DND-41 (cell line): Measurements from ENCODE around the gene PCID2.

Experiments used
- ATAC-seq: fragments of 200-7000 bp; cut with Tn5 transposase; 3 replicates; pipeline ENCODE4 v1.9.1; 2021; ENCODE audit warnings: low read depth; ENCODE audit not compliant: insufficient read depth
- DNase-seq: peaks from one replicate; pipeline ENCODE4 v3.0.0-alpha.2; 2020
- H2AFZ ChIP-seq: 2 replicates; pipeline ENCODE4 v1.6.0; 2012; ENCODE audit warnings: low read depth, low read length
- H3K27ac ChIP-seq: 2 replicates; pipeline ENCODE4 v1.5.1; 2012; ENCODE audit warnings: low read length, inconsistent platforms
- H3K27me3 ChIP-seq: fragments of 200-600 bp; sonication (generic); 2 replicates; pipeline ENCODE4 v1.6.0; 2012; ENCODE audit warnings: low read length, mild to moderate bottlenecking, inconsistent platforms; ENCODE audit not compliant: insufficient read depth, poor library complexity
- H3K36me3 ChIP-seq: 2 replicates; pipeline ENCODE4 v1.5.1; 2012; ENCODE audit warnings: low read length, inconsistent platforms; ENCODE audit not compliant: insufficient read depth
- H3K4me1 ChIP-seq: 2 replicates; pipeline ENCODE4 v1.5.1; 2012; ENCODE audit warnings: mild to moderate bottlenecking, low read length; ENCODE audit not compliant: insufficient read depth
- H3K4me2 ChIP-seq: 2 replicates; pipeline ENCODE4 v1.6.0; 2012; ENCODE audit warnings: mild to moderate bottlenecking, moderate library complexity, low read length, inconsistent platforms; ENCODE audit not compliant: insufficient read depth
- H3K4me3 ChIP-seq, 2 experiments: fragments of 200-600 bp in 1 of 2; shearing (Covaris generic) in 1 of 2; 2 replicates each; pipeline ENCODE4 v1.5.1; 2012 to 2016; ENCODE audit warnings: inconsistent platforms in 2 of 2, low read length in 2 of 2, mild to moderate bottlenecking in 2 of 2, low read depth in 1 of 2, moderate library complexity in 1 of 2
- H3K79me2 ChIP-seq: 2 replicates; pipeline ENCODE4 v1.6.0; 2012; ENCODE audit warnings: low read length, inconsistent platforms; ENCODE audit not compliant: insufficient read depth
- H3K9ac ChIP-seq: 2 replicates; pipeline ENCODE4 v1.6.0; 2012; ENCODE audit warnings: low read depth, mild to moderate bottlenecking, inconsistent platforms, low read length, moderate library complexity
- H3K9me3 ChIP-seq: 2 replicates; pipeline ENCODE4 v1.5.1; 2012; ENCODE audit warnings: low read length, moderate library complexity, mild to moderate bottlenecking, inconsistent platforms; ENCODE audit not compliant: insufficient read depth, severe bottlenecking
- H4K20me1 ChIP-seq: 2 replicates; pipeline ENCODE4 v1.6.0; 2012; ENCODE audit warnings: low read length; ENCODE audit not compliant: insufficient read depth
- EZH2 ChIP-seq: IDR thresholded peaks from 3 replicates; pipeline ENCODE4 v1.6.1; 2012; ENCODE audit warnings: borderline replicate concordance, low read depth, mild to moderate bottlenecking, moderate library complexity, low read length, inconsistent platforms; ENCODE audit not compliant: severe bottlenecking
- TF ChIP-seq, protein P1 (sequence below): IDR thresholded peaks from 2 replicates; pipeline ENCODE4 v1.5.1; 2012; ENCODE audit warnings: borderline replicate concordance, low read length, moderate library complexity, mild to moderate bottlenecking; ENCODE audit not compliant: poor library complexity, severe bottlenecking; ENCODE audit errors: extremely low read depth

The PCID2 gene

GRCh38 chr13:113190181-113190580 lies 18.3 kb downstream of the PCID2 start:
- no peak overlapping the region for H3K27ac ChIP-seq
- H4K20me1 ChIP-seq = 0 out of 2 replicates have a peak, but pooled peaks cover under 1% of the 10 kb centered on the region
- TF ChIP-seq, protein P1, sequence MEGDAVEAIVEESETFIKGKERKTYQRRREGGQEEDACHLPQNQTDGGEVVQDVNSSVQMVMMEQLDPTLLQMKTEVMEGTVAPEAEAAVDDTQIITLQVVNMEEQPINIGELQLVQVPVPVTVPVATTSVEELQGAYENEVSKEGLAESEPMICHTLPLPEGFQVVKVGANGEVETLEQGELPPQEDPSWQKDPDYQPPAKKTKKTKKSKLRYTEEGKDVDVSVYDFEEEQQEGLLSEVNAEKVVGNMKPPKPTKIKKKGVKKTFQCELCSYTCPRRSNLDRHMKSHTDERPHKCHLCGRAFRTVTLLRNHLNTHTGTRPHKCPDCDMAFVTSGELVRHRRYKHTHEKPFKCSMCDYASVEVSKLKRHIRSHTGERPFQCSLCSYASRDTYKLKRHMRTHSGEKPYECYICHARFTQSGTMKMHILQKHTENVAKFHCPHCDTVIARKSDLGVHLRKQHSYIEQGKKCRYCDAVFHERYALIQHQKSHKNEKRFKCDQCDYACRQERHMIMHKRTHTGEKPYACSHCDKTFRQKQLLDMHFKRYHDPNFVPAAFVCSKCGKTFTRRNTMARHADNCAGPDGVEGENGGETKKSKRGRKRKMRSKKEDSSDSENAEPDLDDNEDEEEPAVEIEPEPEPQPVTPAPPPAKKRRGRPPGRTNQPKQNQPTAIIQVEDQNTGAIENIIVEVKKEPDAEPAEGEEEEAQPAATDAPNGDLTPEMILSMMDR = no peak
- no peak for TF ChIP-seq EZH2
- no peaks in the 10 kb centered on the region for H3K9me3 ChIP-seq
- no peak for DNase-seq
- peaks cover 9% of the 10 kb centered on the region for H3K79me2 ChIP-seq
- no peak for ATAC-seq
- peaks cover 82% of the 10 kb centered on the region for H3K36me3 ChIP-seq
- no peak overlapping the region for H2AFZ ChIP-seq
- H3K9ac ChIP-seq = no peak overlapping the region
- no peak overlapping the region for H3K4me2 ChIP-seq
- no peaks in the 10 kb centered on the region for H3K4me1 ChIP-seq
- no peak overlapping the region for H3K4me3 ChIP-seq
- H3K27me3 ChIP-seq = no peaks in the 10 kb centered on the region

DNA sequence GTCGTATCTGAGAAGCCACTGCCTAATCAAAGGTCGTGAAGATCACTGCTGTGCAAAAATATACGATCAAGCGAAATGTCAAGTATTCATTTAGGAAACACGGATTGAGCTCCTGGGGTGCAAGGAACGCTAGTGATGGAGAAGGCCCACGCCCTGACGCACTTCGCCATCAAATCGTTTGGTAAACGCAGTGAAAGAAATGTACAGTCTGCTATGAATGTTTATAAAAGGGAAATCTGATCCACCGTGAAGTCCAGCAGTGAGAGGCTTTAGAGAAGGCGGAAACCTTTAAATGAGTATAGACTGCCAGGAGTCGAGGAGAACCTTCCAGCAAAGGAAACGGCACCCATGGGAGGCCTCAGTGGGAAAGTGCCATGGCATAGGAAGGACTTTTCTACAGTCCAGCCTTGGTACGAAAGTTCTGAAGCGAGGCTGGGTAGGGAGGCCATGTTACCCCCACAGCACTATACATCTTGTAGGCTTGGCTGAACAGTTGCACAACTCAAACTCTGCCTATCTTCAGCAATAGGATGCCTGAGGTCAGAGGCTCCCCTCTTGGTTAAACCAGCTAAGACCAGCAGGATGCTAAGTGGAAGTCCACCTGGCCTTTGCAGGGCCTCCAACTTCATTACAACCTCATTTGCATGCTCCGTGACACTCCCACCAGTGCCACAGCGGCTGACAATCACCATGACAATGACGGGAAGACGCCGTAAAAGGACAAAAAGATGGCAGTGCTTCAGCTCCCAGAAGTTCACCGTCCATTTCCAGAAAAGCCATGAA lies 20.4 kb downstream of the PCID2 start:
- Histone ChIP-seq H3K27ac (no peak overlapping the region), H3K36me3 (peaks cover 83% of the 10 kb centered on the region), H3K27me3 (no peaks in the 10 kb centered on the region), H3K4me3 (no peak overlapping the region), H3K9ac (no peak overlapping the region), H2AFZ (no peak overlapping the region), H4K20me1 (peaks cover 8% of the 10 kb centered on the region; the same call in 1 of the 2 replicates), H3K4me1 (no peaks in the 10 kb centered on the region), H3K9me3 (no peaks in the 10 kb centered on the region), H3K79me2 (peaks cover 9% of the 10 kb centered on the region), H3K4me2 (no peak overlapping the region)
- no peak for TF ChIP-seq EZH2
- TF ChIP-seq, protein P1 = no peak
- ATAC-seq (no peak), DNase-seq (no peak)

DNA sequence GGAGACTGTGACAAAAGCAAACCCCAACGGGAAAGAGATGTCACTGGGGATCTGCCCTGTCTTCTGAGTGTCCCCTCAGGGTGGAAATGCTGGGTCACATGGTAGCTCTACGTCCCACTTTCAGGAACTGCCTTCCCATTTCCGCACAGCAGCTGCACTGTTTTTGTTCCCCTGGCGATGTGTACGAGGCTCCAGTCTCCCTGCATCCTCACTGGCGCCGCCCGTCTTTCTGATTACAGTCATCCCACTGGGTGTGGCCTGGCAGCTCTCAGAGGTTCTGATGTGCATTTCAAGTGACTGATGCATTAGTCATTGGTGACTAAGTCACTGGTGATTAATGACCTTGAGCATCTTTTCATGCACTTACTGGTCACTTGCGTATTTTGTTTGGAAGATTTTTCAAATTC lies 21.2 kb downstream of the PCID2 start:
- Histone ChIP-seq H2AFZ (no peak overlapping the region), H3K27me3 (no peaks in the 10 kb centered on the region), H3K4me1 (no peaks in the 10 kb centered on the region), H4K20me1 (peaks cover 8% of the 10 kb centered on the region; the same call in 1 of the 2 replicates), H3K9me3 (no peaks in the 10 kb centered on the region), H3K36me3 (peaks cover 78% of the 10 kb centered on the region), H3K79me2 (peaks cover 9% of the 10 kb centered on the region), H3K4me3 (no peak overlapping the region), H3K27ac (no peak overlapping the region), H3K9ac (no peak overlapping the region), H3K4me2 (no peak overlapping the region)
- TF ChIP-seq EZH2 = no peak
- TF ChIP-seq, protein P1 = no peak
- no peak for ATAC-seq
- DNase-seq = no peak
